NCI-H82 (cell line): Measurements from ENCODE around the gene SEC61A2.

Source experiments
- DNase-seq: peaks from one replicate; lab custom pipeline; 2025; lab: John Stamatoyannopoulos, UW

The SEC61A2 gene

GRCh38 chr10:12196531-12197211, 67.2 kb downstream of the SEC61A2 start:
- no peak for DNase-seq

GRCh38 chr10:12198156-12198555, 68.7 kb downstream of the SEC61A2 start:
- no peak for DNase-seq

GRCh38 chr10:12200850-12201249, 71.4 kb downstream of the SEC61A2 start:
- no peak for DNase-seq

- no peak for DNase-seq
Observed at GRCh38 chr10:12201543-12201942, 72.1 kb downstream of the SEC61A2 start.

- DNase-seq = no peak
Observed at GRCh38 chr10:12202226-12202625, 72.7 kb downstream of the SEC61A2 start.

- no peak for DNase-seq
Observed at GRCh38 chr10:12205082-12205481, 75.6 kb downstream of the SEC61A2 start.

- DNase-seq = no peak
Observed at GRCh38 chr10:12207114-12207513, 77.6 kb downstream of the SEC61A2 start.

GRCh38 chr10:12208460-12208859, 79.0 kb downstream of the SEC61A2 start:
- DNase-seq = no peak

GRCh38 chr10:12212454-12212853, 83.0 kb downstream of the SEC61A2 start:
- DNase-seq = no peak

GRCh38 chr10:12213621-12214020, 84.1 kb downstream of the SEC61A2 start:
- no peak for DNase-seq

- no peak for DNase-seq
Observed at GRCh38 chr10:12214093-12214492, 84.6 kb downstream of the SEC61A2 start.

- DNase-seq = peak; percentile 62
Observed at GRCh38 chr10:12214763-12215218, 85.3 kb downstream of the SEC61A2 start.
